Measurements from ENCODE around the gene CD226.

GRCh38 chr18:69992776-69993175 is 45.1 kb upstream of the CD226 start:
- TF ChIP-seq CTCF (IDR thresholded peaks at IDR 0.05) (no peak), POLR2A (IDR thresholded peaks at IDR 0.05) (no peak), EP300 (IDR thresholded peaks at IDR 0.05) (no peak)
